Mucosa of rectum (tissue), 2 donors: Measurements from ENCODE around the gene ZNF385B.
"Not testable (repeated sequence)": the region's sequence is repeated elsewhere in the genome, so short reads cannot be mapped to it uniquely, and the experiment has no call there.

Experiments
- H3K27ac ChIP-seq, 2 donors: one replicate each; pipeline ENCODE4 v1.7.0; 2013; ENCODE audit warnings: inconsistent platforms in 2 of 2, low read depth in 2 of 2, low read length in 2 of 2
- H3K27me3 ChIP-seq, 2 donors: one replicate each; pipeline ENCODE4 v1.7.0; 2013; ENCODE audit warnings: low read length in 2 of 2; ENCODE audit not compliant: control insufficient read depth in 2 of 2, insufficient read depth in 2 of 2
- H3K36me3 ChIP-seq, 2 donors: one replicate each; pipeline ENCODE4 v1.7.0; 2013; ENCODE audit warnings: low read length in 2 of 2; ENCODE audit not compliant: control insufficient read depth in 2 of 2, insufficient read depth in 2 of 2
- H3K4me1 ChIP-seq, 2 donors: one replicate each; pipeline ENCODE4 v1.7.0; 2013; ENCODE audit warnings: low read length in 2 of 2, mild to moderate bottlenecking in 1 of 2; ENCODE audit not compliant: control insufficient read depth in 2 of 2, insufficient read depth in 2 of 2
- H3K4me3 ChIP-seq, 2 donors: one replicate each; pipeline ENCODE4 v1.7.0; 2013; ENCODE audit warnings: low read length in 2 of 2
- H3K9ac ChIP-seq, 2 donors: one replicate each; pipeline ENCODE4 v1.7.0; 2013; ENCODE audit warnings: low read length in 2 of 2, low read depth in 1 of 2, mild to moderate bottlenecking in 1 of 2
- H3K9me3 ChIP-seq, 2 donors: one replicate each; pipeline ENCODE4 v1.7.0; 2013; ENCODE audit warnings: low read length in 2 of 2; ENCODE audit not compliant: control insufficient read depth in 2 of 2
- donor health status: healthy.
- donor health status: Normal muscosa, but diverticular disease.

Gene ZNF385B

GRCh38 chr2:179654806-179655205, 206.6 kb downstream of the ZNF385B start:
- no peak overlapping the region for H3K4me3 ChIP-seq
- no peak overlapping the region for H3K9ac ChIP-seq

GRCh38 chr2:179652296-179652695, 209.1 kb downstream of the ZNF385B start:
- Histone ChIP-seq H3K27ac (no peak overlapping the region), H3K9ac (no peak overlapping the region), H3K4me3 (no peak overlapping the region), H3K9me3 (no peaks in the 10 kb centered on the region), H3K27me3 (no peaks in the 10 kb centered on the region), H3K4me1 (no peaks in the 10 kb centered on the region), H3K36me3 (no peaks in the 10 kb centered on the region)

More at GRCh38 chr2:179654806-179655205, 206.6 kb downstream of the ZNF385B start:
- Histone ChIP-seq H3K9me3 (no peaks in the 10 kb centered on the region), H3K36me3 (no peaks in the 10 kb centered on the region), H3K4me1 (no peaks in the 10 kb centered on the region), H3K27me3 (no peaks in the 10 kb centered on the region), H3K27ac (no peak overlapping the region)

- H3K9me3 ChIP-seq = no peaks in the 10 kb centered on the region
- no peak overlapping the region for H3K4me3 ChIP-seq
- H3K4me1 ChIP-seq = no peaks in the 10 kb centered on the region
- no peak overlapping the region for H3K27ac ChIP-seq
- no peaks in the 10 kb centered on the region for H3K36me3 ChIP-seq
- no peak overlapping the region for H3K9ac ChIP-seq
- H3K27me3 ChIP-seq = no peaks in the 10 kb centered on the region
Observed at GRCh38 chr2:179650420-179650819, 211.0 kb downstream of the ZNF385B start.

GRCh38 chr2:179646862-179647587, 214.4 kb downstream of the ZNF385B start:
- Histone ChIP-seq H3K9ac (no peak overlapping the region), H3K27me3 (no peaks in the 10 kb centered on the region), H3K36me3 (no peaks in the 10 kb centered on the region), H3K9me3 (no peaks in the 10 kb centered on the region), H3K4me1 (no peaks in the 10 kb centered on the region), H3K27ac (no peak overlapping the region), H3K4me3 (no peak overlapping the region)

GRCh38 chr2:179646173-179646769, 215.1 kb downstream of the ZNF385B start:
- no peaks in the 10 kb centered on the region for H3K27me3 ChIP-seq
- H3K9ac ChIP-seq = no peak overlapping the region
- no peaks in the 10 kb centered on the region for H3K4me1 ChIP-seq
- H3K4me3 ChIP-seq = no peak overlapping the region
- no peak overlapping the region for H3K27ac ChIP-seq
- no peaks in the 10 kb centered on the region for H3K9me3 ChIP-seq
- H3K36me3 ChIP-seq = no peaks in the 10 kb centered on the region

- no peak overlapping the region for H3K27ac ChIP-seq
- H3K9me3 ChIP-seq = no peaks in the 10 kb centered on the region
- H3K9ac ChIP-seq = no peak overlapping the region
- H3K4me1 ChIP-seq = no peaks in the 10 kb centered on the region
- no peaks in the 10 kb centered on the region for H3K36me3 ChIP-seq
- no peak overlapping the region for H3K4me3 ChIP-seq
- no peaks in the 10 kb centered on the region for H3K27me3 ChIP-seq
Observed at GRCh38 chr2:179645047-179645446, 216.4 kb downstream of the ZNF385B start.

- Histone ChIP-seq H3K27me3 (no peaks in the 10 kb centered on the region), H3K4me1 (no peaks in the 10 kb centered on the region), H3K27ac (no peak overlapping the region), H3K9me3 (no peaks in the 10 kb centered on the region), H3K9ac (no peak overlapping the region), H3K36me3 (no peaks in the 10 kb centered on the region), H3K4me3 (no peak overlapping the region)
Observed at GRCh38 chr2:179642462-179642861, 218.9 kb downstream of the ZNF385B start.

DNA sequence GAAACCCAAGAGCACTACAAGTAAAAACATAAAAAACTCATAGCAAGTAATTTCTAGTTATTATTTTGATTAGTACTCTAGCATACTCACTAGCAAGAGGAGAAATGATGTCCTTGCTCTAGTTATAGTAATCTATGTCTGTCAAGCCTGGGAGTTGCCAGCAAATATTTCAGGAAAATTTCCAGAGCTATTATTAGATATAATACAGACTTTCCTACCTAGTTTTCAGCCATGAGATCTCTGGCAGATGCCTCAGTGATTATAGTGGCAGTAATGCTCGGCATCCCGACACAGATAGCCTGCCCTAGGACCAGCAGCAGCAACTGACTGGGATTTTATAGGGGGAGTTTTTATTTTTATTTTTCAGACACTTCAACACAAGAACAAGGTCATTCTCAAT, 224.4 kb downstream of the ZNF385B start:
- H3K4me1 ChIP-seq = no peaks in the 10 kb centered on the region
- no peaks in the 10 kb centered on the region for H3K9me3 ChIP-seq
- H3K36me3 ChIP-seq = no peaks in the 10 kb centered on the region
- H3K9ac ChIP-seq = no peak overlapping the region
- H3K27me3 ChIP-seq = no peaks in the 10 kb centered on the region
- H3K27ac ChIP-seq = no peak overlapping the region
- H3K4me3 ChIP-seq = no peak overlapping the region

DNA sequence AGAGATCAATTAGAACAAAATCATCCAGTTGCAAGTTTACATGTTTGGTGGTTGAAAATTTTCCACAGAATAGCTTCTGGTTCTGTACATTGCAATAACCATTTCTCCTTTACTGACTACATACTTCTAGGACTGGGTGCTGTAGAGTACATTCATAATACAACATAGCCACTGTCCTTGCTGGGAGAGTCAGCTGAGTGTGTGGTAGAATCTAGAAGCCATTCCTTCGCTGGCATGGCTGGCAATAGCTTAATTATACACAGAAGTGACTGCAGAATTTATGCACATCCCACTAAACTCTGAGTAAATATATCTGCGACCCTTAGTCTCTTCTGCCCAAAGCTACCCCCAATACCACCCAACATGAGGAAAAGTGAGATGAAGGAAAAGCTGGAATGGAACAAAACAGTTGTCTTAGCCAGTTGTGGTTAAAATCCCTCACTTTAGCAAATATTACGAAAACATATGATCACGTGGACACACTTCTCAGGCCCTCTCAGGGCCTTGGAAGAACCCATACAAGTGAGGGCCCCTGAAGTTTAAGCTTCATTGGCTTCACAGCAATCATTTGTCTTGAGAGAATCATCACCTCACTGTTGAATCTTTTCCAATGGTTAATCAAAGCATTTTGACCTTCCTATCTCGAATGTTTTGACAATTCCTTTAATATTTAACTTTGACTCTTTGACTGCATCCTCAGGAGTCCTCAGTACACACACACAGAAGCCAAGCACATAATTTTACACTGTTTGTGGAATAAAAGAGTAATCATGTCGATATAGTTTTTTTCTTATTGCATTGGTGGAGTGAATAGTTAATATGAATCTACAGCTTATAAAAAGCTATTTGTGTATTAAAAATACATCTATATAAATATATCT, 225.1 kb downstream of the ZNF385B start:
- H3K36me3 ChIP-seq = no peaks in the 10 kb centered on the region
- no peaks in the 10 kb centered on the region for H3K27me3 ChIP-seq
- no peaks in the 10 kb centered on the region for H3K4me1 ChIP-seq
- no peak overlapping the region for H3K9ac ChIP-seq
- no peaks in the 10 kb centered on the region for H3K9me3 ChIP-seq
- H3K27ac ChIP-seq = no peak overlapping the region
- no peak overlapping the region for H3K4me3 ChIP-seq

- H3K9me3 ChIP-seq, H3K9ac ChIP-seq, H3K4me1 ChIP-seq, H3K36me3 ChIP-seq, H3K27me3 ChIP-seq, H3K4me3 ChIP-seq, H3K27ac ChIP-seq: not testable (repeated sequence)
Observed at GRCh38 chr2:179631769-179632385, 229.5 kb downstream of the ZNF385B start.
